Measurements from ENCODE around the gene MAT2B. TPM values are rescaled to one million over a fixed set of nuclear protein-coding genes. Genes with fewer than 3 reads are reported as not detected.
A peak's percentile ranks its signal among the peaks of the same experiment; 100 is the strongest.

MAT2B gene
- total RNA-seq, 1 donor, result 73.0 TPM

GRCh38 chr5:163563880-163564279 is 58.5 kb downstream of the MAT2B start:
- TF ChIP-seq CTCF (IDR thresholded peaks at IDR 0.05; ENCODE audit: insufficient read depth, low read depth, low read length), result no peak
- H3K4me3 ChIP-seq (ENCODE audit: low read depth, low read length), result no peak overlapping the region
- DNase-seq (ENCODE audit: low read depth), result no peak

GRCh38 chr5:163564321-163564938 is 59.0 kb downstream of the MAT2B start:
- peak; percentile 69 for DNase-seq (ENCODE audit: low read depth)
- TF ChIP-seq CTCF (IDR thresholded peaks at IDR 0.05; ENCODE audit: insufficient read depth, low read depth, low read length), result peak; percentile 92
- no peak overlapping the region for H3K4me3 ChIP-seq (ENCODE audit: low read depth, low read length)

GRCh38 chr5:163565492-163565891 is 60.1 kb downstream of the MAT2B start:
- no peak for TF ChIP-seq CTCF (IDR thresholded peaks at IDR 0.05; ENCODE audit: insufficient read depth, low read depth, low read length)
- H3K4me3 ChIP-seq (ENCODE audit: low read depth, low read length), result peak overlapping the region; percentile 40
- no peak for DNase-seq (ENCODE audit: low read depth)

DNA sequence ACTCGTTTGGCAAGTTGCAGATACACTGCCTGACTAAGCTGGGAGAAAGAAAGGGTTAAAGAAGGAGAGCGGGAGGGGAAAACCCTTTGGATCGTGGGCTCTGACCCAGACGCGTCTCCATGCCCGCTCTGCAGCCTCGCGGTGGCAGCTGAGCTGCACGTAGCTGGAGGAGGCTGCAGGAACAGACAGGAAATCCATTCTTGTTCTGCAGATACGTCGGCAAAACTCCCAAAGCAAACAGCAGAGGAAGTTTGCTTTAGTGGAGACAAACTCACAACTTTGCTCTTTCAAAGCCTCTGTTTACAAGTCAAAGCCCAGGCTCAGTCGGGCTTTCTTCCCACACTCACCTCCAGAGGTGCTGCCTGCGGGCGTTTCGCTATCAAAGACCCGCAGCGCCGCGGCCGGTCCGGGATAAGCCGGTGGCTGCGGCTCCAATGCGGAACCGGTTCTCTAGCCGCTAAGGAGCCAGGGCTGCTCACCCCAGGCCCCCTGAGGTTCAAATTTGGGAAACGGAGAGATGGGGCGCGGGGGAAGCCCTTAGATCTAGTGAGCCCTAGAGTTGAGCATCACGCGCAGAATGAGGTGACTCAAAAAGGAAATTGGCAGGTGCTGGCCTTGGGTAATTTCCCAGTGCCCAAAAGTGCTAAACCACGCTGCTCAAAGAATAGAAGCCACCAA is 60.7 kb downstream of the MAT2B start:
- TF ChIP-seq CTCF (IDR thresholded peaks at IDR 0.05; ENCODE audit: insufficient read depth, low read depth, low read length), result no peak
- no peak for DNase-seq (ENCODE audit: low read depth)
- H3K4me3 ChIP-seq (ENCODE audit: low read depth, low read length), result peak overlapping the region; percentile 40

DNA sequence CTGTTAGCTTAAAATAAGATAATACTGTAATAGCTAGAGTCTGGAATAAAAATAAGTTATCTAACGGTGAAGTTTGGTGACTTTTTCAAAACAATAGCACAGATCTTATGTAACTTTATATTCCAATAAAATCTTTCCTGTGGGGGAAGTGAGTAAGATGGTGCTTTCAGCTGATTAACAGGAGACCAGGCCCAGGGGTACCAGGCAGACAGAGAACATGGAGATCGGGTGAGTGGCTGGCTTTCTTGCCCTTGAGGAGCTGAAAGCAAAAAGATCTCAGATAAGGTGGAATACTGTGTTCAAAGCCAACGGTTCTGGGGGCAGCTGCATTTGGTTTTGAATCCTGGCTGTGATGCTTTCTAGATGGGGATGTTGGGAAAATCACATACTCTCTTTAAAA is 61.3 kb downstream of the MAT2B start:
- no peak for DNase-seq (ENCODE audit: low read depth)
- no peak for TF ChIP-seq CTCF (IDR thresholded peaks at IDR 0.05; ENCODE audit: insufficient read depth, low read depth, low read length)
- H3K4me3 ChIP-seq (ENCODE audit: low read depth, low read length), result no peak overlapping the region

- DNase-seq (ENCODE audit: low read depth), result no peak
- no peak for TF ChIP-seq CTCF (IDR thresholded peaks at IDR 0.05; ENCODE audit: insufficient read depth, low read depth, low read length)
- H3K4me3 ChIP-seq (ENCODE audit: low read depth, low read length), result no peak overlapping the region
These were observed 62.4 kb downstream of the MAT2B start for GRCh38 chr5:163567811-163568210.

Other genes starting within 250 kb of the MAT2B start
- gene CCNG1, start 68.0 kb upstream of the MAT2B start, total RNA-seq, result 228 and 319 TPM in 2 replicates
- 6.4 and 7.8 TPM in 2 replicates for gene NUDCD2, start 45.5 kb upstream of the MAT2B start, total RNA-seq
- 10.0 and 32.8 TPM in 2 replicates for gene HMMR, start 45.0 kb upstream of the MAT2B start, total RNA-seq